Measurements from ENCODE around the gene CENPH.

- TF ChIP-seq EZH2 (IDR thresholded peaks at IDR 0.05; ENCODE audit: borderline replicate concordance) (no peak), CTCF (IDR thresholded peaks at IDR 0.05; ENCODE audit: poor library complexity) (no peak)
Observed at GRCh38 chr5:69167929-69168328, 21.5 kb upstream of the CENPH start.

Measured in hepatocyte (in vitro differentiated cells).